ENCODE measurements around the gene ELF4.

DNA sequence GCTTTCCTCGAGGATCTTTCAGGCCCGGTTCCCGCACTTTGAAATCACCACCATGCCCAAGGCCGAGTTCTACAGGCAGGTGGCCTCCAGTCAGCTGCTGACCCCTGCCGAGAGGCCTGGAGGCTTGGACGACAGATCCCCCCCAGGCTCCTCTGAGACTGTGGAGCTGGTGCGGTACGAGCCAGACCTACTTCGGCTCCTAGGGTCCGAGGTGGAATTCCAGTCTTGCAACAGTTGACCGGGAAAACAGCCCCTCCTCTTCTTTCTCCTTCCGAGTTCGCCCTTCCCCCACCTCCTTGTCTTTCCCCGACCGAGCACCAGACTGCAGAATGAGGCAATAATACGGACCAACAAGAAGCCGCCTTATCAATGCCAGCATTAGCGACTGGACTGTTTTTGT lies 54.4 kb downstream of the ELF4 start:
- TF ChIP-seq, protein P1, sequence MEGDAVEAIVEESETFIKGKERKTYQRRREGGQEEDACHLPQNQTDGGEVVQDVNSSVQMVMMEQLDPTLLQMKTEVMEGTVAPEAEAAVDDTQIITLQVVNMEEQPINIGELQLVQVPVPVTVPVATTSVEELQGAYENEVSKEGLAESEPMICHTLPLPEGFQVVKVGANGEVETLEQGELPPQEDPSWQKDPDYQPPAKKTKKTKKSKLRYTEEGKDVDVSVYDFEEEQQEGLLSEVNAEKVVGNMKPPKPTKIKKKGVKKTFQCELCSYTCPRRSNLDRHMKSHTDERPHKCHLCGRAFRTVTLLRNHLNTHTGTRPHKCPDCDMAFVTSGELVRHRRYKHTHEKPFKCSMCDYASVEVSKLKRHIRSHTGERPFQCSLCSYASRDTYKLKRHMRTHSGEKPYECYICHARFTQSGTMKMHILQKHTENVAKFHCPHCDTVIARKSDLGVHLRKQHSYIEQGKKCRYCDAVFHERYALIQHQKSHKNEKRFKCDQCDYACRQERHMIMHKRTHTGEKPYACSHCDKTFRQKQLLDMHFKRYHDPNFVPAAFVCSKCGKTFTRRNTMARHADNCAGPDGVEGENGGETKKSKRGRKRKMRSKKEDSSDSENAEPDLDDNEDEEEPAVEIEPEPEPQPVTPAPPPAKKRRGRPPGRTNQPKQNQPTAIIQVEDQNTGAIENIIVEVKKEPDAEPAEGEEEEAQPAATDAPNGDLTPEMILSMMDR (IDR thresholded peaks at IDR 0.05; ENCODE audit: low read depth, low read length), result no peak
- no peak for TF ChIP-seq EZH2phosphoT487 (IDR thresholded peaks at IDR 0.05; ENCODE audit: low read depth)

Measured in OCI-LY3 (cell line).